ENCODE measurements around the gene SHANK3.
"Not testable (repeated sequence)": the region's sequence is repeated elsewhere in the genome, so short reads cannot be mapped to it uniquely, and the experiment has no call there.

The SHANK3 gene

GRCh38 chr22:50672471-50673230, at the start of gene SHANK3:
SHANK3 (plus strand) TSS chr22:50672823.
- in situ Hi-C loops (cut with MboI; ENCODE audit: low sequenced_read_pairs): no loop called here

DNA sequence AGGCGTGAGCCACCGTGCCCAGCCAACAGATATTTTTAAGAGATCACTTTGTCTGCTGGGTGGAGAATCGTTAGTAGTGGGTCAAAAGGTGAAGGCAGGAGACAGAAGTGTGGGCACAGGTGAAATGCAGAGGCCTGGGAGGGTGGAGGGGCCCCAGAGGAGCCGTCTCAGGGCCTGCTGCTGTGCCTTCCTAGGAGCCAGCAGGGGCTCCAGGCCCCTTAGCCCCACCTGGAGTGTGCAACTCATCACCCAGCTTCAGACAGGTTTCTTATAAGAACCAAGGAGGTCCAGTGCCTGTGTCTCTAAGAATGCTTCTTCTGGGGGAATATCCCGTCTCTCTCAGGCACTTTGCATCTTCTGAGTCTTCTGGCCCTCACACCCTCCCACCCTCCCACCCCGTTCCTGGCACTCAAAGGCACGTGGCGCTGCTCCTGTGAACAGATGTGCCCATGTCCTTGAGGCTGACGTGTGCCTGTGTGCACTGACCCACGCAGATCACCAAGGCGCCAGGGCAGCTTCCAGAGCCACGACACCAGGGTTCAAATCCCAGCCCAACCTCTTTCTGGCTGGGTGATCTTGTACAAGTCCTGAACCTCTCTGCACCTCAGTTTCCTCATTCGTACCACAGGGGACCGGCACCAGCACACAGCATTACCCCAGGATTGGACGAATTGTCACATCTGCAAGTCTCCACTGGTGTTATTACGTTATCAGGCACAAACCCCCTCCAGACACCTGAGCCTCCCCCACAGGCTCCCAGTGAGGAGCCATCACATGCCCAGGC, 48.1 kb upstream of the SHANK3 start:
- in situ Hi-C loops (cut with MboI; ENCODE audit: low sequenced_read_pairs): no loop called here

GRCh38 chr22:50625131-50625567, 47.5 kb upstream of the SHANK3 start:
- in situ Hi-C loops (cut with MboI; ENCODE audit: low sequenced_read_pairs): no loop called here

- in situ Hi-C loops (cut with MboI; ENCODE audit: low sequenced_read_pairs): no loop called here
These were observed 46.9 kb upstream of the SHANK3 start for GRCh38 chr22:50625568-50626313.

DNA sequence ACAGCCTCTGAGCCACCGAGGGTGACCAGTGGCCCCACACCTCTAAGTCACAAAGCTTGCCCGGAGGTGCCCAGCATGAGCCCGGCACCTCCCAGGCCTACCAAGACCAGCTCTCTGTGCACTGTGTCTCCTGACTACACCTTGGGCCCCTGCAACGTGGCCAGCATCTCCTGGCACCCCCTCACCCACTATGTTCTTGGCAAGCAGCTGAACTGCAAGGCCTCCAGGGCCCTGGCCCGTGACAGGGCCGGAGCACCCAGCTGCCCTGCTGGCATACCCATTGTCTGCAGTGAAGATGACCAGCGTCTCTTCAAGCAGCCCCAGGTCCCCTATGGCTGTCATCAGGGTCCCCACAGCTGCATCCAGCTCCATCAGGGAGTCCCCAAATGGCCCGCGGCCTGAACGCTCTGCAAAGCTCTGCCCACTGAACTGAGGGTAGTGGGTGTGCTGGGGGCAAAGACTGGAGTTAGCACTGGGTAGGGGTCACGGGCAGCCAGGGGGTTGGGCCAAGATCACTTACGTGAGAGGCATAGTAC, 46.2 kb upstream of the SHANK3 start:
- in situ Hi-C loops (cut with MboI; ENCODE audit: low sequenced_read_pairs): no loop called here

GRCh38 chr22:50626850-50627641, 45.6 kb upstream of the SHANK3 start:
- in situ Hi-C loops (cut with MboI; ENCODE audit: low sequenced_read_pairs): no loop called here

GRCh38 chr22:50627642-50628542, 44.7 kb upstream of the SHANK3 start, which contains the start of gene ARSA:
ARSA (minus strand) TSS chr22:50628152; CDS start chr22:50627779, 373 bp downstream.
- in situ Hi-C loops (cut with MboI; ENCODE audit: low sequenced_read_pairs): no loop called here

GRCh38 chr22:50628543-50629134, 44.0 kb upstream of the SHANK3 start:
- in situ Hi-C loops (cut with MboI; ENCODE audit: low sequenced_read_pairs): no loop called here

DNA sequence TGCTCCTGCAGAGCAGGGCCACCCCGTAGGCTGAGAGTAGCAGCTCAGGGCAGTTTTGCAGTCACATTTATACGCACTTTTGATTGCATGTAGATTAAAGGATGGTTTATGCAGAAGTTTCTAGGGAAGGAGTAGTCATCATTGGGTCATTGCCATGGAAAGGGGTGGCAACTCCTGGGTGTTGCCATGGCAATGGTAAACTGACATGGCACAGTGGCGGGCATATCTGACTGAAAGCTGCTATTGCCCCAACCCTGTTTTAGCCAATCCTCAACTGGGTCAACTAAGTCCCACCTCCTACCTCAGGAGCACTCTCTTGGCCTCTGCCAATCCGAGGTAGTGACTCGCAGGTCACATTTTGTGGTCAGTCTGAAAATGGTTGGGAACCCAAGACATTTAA, 42.2 kb upstream of the SHANK3 start:
- in situ Hi-C loops (cut with MboI; ENCODE audit: low sequenced_read_pairs): no loop called here

GRCh38 chr22:50633086-50633485, 39.5 kb upstream of the SHANK3 start:
- in situ Hi-C loops (cut with MboI; ENCODE audit: low sequenced_read_pairs): no loop called here

DNA sequence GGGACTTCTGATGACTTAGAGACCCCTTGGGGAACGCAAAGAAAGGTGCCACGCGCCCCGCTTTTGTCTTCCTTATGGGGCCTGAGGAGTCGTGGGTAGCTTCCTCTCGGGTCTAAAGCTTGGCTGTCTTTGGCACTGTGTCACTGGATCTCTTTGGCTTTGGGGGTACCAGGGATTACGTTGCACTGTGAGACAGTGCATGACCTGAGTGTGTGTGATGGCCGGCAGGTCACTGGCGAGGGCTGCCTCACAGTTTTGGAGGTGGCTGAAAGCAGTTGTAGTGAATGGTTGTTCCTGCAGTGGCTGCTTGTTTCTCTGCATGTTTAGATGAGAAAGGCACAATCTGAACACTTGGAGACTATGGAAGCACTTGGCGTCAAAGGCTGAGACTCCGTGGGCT, 38.9 kb upstream of the SHANK3 start:
- in situ Hi-C loops (cut with MboI; ENCODE audit: low sequenced_read_pairs): no loop called here

GRCh38 chr22:50635591-50635990, 37.0 kb upstream of the SHANK3 start:
- in situ Hi-C loops (cut with MboI; ENCODE audit: low sequenced_read_pairs): no loop called here

DNA sequence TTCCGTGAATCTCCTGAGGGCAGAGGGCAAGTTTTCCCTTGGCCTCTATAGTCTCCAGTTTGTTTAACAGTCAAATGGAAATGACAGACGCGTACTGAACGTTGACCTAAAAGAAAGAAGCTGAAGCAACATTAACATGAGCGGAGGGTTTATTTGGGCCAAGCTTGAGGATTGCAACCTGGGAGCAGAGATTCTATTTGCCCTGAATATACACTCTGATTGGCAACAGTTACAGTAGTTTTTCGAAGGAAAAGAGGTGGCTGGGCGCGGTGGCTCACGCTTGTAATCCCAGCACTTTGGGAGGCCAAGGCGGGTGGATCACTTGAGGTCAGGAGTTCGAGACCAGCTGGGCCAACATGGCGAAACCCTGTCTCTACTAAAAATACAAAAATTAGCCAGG, 32.3 kb upstream of the SHANK3 start:
- in situ Hi-C loops (cut with MboI; ENCODE audit: low sequenced_read_pairs): not testable (repeated sequence)

- in situ Hi-C loops (cut with MboI; ENCODE audit: low sequenced_read_pairs): no loop called here
These were observed 31.6 kb upstream of the SHANK3 start for GRCh38 chr22:50640857-50641647.

GRCh38 chr22:50641696-50642607, 30.7 kb upstream of the SHANK3 start:
- in situ Hi-C loops (cut with MboI; ENCODE audit: low sequenced_read_pairs): no loop called here

- in situ Hi-C loops (cut with MboI; ENCODE audit: low sequenced_read_pairs): not testable (repeated sequence)
These were observed 29.4 kb upstream of the SHANK3 start for GRCh38 chr22:50643021-50643820.
